GM18517 (cell line): ENCODE results near the gene PRRC1.
A peak's percentile ranks its signal among the peaks of the same experiment; 100 is the strongest.

ENCODE experiments used
- ATAC-seq: cut with Tn5 transposase; IDR thresholded peaks from one replicate; pipeline ENCODE4 v1.9.1; 2021; ENCODE audit warnings: mild to moderate bottlenecking, moderate library complexity; ENCODE audit not compliant: unreplicated experiment

Gene PRRC1

GRCh38 chr5:127574852-127575679, 57.6 kb downstream of the PRRC1 start:
- no peak for ATAC-seq

DNA sequence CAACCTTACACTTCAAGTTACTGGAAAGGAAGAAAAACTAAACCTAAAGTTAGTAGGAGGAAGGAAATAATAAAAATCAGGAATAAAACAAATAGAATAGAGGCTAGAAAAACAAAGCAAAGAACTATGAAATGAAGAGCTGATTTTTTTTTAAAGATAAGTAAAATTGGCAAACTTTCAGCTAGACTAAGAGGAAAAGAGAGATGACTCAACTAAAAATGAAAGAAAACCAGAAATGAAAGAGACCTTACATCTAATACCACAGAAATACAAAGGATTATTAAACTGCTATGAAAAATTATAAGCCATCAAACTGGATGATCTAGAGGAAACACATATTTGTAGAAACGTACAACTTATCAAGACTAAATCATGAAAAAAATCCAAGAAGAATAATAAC, 60.0 kb downstream of the PRRC1 start:
- ATAC-seq, result no peak

GRCh38 chr5:127580731-127581130, 63.3 kb downstream of the PRRC1 start:
- no peak for ATAC-seq

DNA sequence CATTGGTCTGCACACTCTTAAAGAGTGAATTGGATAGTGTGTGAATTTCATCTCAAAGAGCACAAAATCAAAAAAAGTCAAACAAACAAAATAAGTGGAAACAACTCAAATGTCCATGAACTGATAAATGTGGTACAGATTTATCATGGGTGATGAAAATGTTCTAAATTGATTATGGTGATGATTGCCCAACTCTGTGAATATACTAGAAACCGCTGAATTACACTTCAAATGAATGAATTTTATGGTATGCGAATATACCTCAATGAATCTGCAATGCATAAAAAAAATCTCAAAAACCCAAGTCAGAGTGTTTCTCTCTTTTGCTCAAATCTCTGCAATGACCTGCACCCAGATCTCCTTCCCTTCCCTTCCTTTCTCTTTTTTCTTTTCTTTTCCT, 64.0 kb downstream of the PRRC1 start:
- ATAC-seq, result no peak

DNA sequence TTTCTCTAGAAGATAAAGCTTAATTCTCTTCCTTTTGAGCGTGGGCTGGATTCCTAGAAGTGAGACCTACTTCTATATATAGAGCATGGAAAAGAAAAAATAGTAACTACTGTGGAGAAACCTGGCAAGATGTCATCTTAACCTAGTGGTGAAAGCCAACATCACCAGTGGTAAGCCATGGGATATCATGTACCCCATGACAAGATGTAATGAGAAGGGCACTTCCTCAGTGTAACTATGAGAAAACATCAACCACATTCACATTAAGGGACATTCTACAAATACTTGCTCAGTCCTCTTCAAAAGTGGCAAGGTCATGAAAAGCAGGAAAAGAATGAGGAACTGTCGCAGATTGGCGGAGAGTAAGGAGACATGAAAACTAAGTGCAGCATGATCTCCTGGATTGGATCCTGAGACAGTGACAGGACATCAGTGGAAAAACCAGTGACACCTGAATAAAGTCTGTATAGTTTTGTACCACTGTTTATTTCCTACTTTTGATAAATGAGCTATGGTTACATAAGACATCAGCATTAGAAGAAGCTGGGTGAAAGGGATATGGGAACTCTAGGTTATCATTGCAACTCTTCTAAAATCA, 65.4 kb downstream of the PRRC1 start:
- ATAC-seq, result no peak

GRCh38 chr5:127583866-127584265, 66.4 kb downstream of the PRRC1 start:
- no peak for ATAC-seq

DNA sequence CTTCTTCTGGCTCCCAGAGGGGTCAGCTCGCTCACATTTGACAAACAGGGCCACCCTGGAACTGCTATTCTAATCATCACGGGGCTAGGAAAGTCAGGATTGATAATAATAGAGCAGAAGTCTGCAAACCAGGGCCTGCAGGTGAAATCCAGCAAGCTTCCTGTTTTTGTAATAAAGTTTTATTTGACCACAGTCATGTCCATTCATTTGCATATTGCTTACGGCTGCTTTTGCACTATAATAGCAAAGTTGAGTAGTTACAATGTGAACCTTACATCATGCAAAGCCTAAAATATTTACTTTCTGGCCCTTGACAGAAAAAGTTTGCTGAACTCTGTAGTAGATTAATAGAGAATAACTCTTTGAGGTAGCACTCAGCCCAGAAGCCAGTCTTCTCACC, 68.2 kb downstream of the PRRC1 start:
- ATAC-seq, result peak; percentile 28

DNA sequence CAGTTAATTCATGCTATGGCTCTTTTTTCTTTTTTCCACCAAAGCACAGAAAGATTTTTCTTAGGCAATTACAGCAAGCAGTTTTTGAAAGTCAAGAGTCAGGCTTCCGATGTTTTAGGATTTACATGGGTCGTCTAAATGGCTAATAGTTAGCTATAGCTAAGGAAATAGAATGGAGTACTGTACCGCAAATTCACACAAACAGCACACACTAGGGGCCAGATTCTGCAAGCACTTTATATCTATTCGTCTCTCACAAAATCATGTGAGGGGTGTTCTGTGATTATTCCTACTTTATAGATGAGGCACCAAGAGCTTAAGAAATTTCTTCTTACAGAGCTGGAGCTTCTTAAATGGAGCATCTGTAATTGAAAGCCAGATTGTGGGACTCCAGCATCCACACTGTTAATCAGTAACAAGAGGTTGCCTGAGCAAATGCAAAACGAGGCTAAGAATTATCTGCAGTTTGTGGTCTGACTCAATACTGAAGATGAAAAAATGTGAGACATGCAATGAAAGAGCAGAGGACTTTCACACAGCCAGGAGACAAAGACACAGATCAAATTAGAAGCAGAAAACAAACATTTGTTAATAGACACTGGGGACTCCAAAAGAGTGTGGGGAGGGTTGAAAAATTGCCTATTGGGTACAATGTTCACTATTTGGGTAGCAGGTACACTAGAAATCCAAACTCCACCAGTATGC, 68.8 kb downstream of the PRRC1 start:
- ATAC-seq, result peak; percentile 81

GRCh38 chr5:127586811-127587210, 69.4 kb downstream of the PRRC1 start:
- peak; percentile 37 for ATAC-seq

- ATAC-seq, result no peak
Observed at GRCh38 chr5:127587246-127587917, 69.9 kb downstream of the PRRC1 start.

- ATAC-seq, result no peak
Observed at GRCh38 chr5:127588368-127588767, 70.9 kb downstream of the PRRC1 start.

GRCh38 chr5:127589309-127590030, 72.0 kb downstream of the PRRC1 start:
- ATAC-seq, result no peak

- ATAC-seq, result peak; percentile 52
Observed at GRCh38 chr5:127590156-127590722, 72.8 kb downstream of the PRRC1 start.

DNA sequence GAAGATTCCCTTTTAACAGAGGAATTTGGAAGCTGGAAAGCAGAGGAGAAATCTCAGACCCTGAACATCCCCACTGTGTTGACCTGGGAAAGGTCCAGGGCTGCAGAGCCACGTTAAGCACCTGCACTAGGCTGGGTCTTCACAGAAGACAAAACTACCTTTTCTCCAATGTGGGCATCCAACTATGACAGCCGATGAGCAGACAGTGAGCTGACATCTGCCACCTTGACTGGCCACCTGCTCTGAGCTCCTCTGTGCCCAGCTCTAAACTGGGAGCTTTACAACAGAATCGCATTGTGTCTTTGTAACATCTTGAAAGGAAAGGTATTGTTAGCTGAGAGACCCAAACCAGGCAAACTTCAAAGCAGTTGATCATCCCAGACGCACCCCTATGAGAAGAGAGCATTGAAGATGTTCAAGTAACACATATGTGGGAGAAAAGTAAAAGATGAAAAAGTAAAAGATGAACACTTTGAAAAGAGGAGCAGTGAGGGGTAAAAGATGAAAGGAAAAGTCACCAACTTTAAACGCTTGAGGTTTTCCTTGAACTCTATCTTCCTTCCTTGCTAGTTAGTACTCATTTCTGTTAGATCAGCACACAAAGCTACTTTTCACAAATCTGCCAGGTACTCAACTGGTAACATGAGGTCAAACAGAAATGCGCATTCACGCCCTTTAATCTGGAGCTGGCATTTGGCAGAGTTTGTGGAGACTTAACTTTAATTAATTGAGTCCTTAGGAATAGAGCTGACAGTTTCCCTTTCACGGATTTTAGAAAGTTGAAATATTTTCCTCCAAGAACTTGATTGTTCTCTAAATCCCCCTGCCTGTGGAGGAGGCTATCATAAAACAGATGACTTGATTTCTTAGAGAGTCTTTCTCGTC, 78.3 kb downstream of the PRRC1 start:
- ATAC-seq, result no peak

DNA sequence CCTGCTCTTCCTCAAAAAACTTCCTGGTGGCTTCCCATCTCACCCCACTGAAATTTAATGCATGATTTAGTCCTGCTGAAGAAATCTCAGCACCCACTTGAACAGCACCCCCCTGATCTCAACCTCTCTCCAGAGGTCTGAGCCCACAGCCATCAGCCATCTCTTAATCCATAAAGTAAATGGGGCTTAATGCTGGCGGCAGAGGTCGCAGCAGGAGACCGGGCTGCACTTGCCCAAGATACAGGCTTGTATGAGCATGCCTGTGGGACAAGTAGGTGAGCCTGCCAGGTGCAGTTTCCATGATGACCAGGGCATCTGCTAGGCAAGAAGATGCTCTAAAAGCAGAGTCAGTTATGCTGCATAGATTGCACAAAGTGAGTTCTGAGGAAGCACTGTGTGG, 79.1 kb downstream of the PRRC1 start:
- no peak for ATAC-seq

- no peak for ATAC-seq
Observed at GRCh38 chr5:127599320-127599719, 81.9 kb downstream of the PRRC1 start.

- ATAC-seq, result no peak
Observed at GRCh38 chr5:127599847-127600246, 82.4 kb downstream of the PRRC1 start.

- no peak for ATAC-seq
Observed at GRCh38 chr5:127601111-127601510, 83.7 kb downstream of the PRRC1 start.

DNA sequence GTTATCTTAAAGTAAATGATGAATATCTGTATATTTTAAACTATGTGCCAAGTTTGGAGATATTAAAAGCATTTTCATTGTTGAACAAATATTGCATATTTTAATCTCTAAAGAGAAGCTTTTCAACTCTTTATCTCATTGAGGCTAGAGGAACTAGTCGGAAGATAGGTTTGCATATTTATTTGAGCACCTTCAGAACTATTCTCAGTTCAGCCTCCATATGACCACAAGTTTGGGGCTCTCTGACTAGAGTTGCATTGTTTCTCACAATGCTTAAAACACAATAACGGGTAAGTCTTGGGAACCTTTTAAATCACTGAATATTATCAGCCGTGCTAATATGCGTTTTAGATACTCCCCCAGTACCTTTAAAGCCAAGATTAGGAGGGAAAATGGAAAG, 84.2 kb downstream of the PRRC1 start:
- ATAC-seq, result no peak
